ENCODE data around the gene ZNF319. TPM values are rescaled to one million over a fixed set of nuclear protein-coding genes. Genes with fewer than 3 reads are reported as not detected.
A peak's percentile ranks its signal among the peaks of the same experiment; 100 is the strongest.

ZNF319 gene
- total RNA-seq, 4 donors from 2014 or later: 4.2 to 16.6 (median 11.6) TPM

DNA sequence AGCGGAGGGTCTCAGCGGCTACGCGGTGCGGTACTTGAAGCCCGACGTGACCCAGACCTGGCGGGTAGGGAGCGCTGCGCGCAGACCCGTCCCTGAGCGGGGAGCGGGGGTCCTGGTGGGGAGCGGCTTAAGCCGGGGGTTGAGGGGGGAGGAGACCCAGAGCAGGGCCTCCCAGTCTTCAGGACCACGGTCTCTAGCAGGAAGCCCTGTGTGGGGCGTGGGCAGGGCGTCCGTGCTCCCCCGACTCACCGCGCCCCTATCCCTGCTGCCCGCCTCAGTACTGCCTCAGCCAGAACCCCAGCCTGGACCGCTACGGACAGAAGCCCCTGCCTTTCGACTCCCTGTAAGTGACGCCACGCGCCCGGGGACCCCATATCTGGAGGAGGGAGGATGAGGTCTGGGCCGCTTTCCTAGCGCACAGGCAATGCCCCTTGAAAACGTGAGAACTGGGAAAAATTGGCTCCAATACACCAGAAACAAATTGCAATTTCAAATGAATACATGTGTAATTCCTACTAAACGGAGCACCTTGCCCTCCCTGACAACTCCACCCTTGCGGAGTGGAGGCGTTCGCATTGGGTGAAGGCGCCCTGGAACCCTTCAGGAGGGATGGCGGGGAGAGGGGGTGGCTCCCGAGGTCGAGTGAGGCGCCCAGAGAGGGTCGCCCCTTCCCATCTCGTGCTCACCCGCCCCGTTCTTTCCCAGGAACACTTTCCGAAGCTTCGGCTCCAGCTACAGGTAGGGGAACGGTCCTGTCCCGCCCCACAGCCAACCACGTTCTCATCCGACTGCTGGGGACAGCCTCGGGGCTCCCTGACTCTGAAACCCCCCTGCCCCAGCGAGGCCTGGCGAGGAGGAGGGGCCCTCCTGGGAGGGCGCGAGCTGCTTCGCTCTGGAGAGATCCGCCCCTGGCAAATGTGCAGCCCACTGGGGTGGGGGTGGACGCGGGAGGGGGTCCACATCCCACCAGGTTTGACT, 15.0 kb downstream of the ZNF319 start:
- peak in 1 of 2 donors; percentile 74 for DNase-seq (ENCODE audit: low spot score in 2 of 2)
- TF ChIP-seq, protein P1, sequence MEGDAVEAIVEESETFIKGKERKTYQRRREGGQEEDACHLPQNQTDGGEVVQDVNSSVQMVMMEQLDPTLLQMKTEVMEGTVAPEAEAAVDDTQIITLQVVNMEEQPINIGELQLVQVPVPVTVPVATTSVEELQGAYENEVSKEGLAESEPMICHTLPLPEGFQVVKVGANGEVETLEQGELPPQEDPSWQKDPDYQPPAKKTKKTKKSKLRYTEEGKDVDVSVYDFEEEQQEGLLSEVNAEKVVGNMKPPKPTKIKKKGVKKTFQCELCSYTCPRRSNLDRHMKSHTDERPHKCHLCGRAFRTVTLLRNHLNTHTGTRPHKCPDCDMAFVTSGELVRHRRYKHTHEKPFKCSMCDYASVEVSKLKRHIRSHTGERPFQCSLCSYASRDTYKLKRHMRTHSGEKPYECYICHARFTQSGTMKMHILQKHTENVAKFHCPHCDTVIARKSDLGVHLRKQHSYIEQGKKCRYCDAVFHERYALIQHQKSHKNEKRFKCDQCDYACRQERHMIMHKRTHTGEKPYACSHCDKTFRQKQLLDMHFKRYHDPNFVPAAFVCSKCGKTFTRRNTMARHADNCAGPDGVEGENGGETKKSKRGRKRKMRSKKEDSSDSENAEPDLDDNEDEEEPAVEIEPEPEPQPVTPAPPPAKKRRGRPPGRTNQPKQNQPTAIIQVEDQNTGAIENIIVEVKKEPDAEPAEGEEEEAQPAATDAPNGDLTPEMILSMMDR (IDR thresholded peaks at IDR 0.05): no peak
- TF ChIP-seq EP300 (IDR thresholded peaks at IDR 0.05) (no peak), POLR2AphosphoS5 (IDR thresholded peaks at IDR 0.05) (no peak), POLR2A (IDR thresholded peaks at IDR 0.05) (no peak)
- no peaks in the 10 kb centered on the region for H3K9me3 ChIP-seq
- H3K27ac ChIP-seq: no peak overlapping the region
- peak overlapping the region; percentile 53 for H3K4me3 ChIP-seq
- peaks cover 18% of the 10 kb centered on the region for H3K4me1 ChIP-seq
- no peaks in the 10 kb centered on the region for H3K36me3 ChIP-seq
- no peaks in the 10 kb centered on the region for H3K27me3 ChIP-seq
- 19% methylated on average over 38 of the region's 62 CpGs for WGBS

DNA sequence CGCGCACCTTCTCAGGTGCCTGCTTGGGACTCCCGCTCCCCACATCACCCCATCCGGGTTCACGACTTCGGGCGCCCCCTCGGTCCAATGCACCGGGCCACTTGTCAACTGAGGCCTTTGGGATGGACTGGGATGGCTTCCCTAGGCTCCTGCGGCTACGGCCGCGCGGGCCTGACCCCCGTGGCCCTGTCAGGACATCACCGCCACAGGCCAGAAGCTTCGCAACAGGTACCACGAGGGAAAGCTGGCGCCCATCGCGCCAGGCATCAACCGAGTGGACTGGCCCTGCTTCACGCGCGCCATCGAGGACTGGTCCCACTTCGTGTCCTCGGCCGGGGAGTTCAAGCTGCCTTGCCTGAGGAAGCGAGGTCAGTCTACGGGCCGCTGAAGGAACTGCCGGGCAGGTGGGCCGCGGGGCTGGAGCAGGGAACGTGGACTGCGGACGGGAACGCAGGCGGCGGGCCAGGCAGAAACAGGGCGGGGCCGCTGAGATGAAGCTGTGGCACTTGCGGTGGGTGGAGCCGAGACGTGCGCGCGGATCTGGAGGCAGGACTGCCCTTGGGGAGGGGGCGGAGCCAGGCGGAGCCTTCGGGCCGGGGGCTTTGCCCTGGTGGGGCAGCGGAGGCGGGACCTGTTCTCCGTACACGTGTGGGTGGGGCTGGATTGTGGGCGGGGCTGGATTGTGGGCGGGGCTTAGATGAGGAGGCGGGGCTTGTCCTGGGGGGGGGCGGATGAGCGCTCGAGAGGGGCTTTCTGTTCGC, 15.8 kb downstream of the ZNF319 start:
- no peaks in the 10 kb centered on the region for H3K36me3 ChIP-seq
- no peaks in the 10 kb centered on the region for H3K9me3 ChIP-seq
- TF ChIP-seq POLR2AphosphoS5 (IDR thresholded peaks at IDR 0.05): no peak
- TF ChIP-seq, protein P1 (IDR thresholded peaks at IDR 0.05): no peak
- no peak for TF ChIP-seq POLR2A (IDR thresholded peaks at IDR 0.05)
- no peak for TF ChIP-seq EP300 (IDR thresholded peaks at IDR 0.05)
- peak; percentile 89 to 90 for DNase-seq (ENCODE audit: low spot score in 2 of 2)
- peak overlapping the region; percentile 53 for H3K4me3 ChIP-seq
- H3K4me1 ChIP-seq: peaks cover 17% of the 10 kb centered on the region
- H3K27me3 ChIP-seq: no peaks in the 10 kb centered on the region
- H3K27ac ChIP-seq: no peak overlapping the region
- WGBS: 20% methylated on average over 23 of the region's 64 CpGs

DNA sequence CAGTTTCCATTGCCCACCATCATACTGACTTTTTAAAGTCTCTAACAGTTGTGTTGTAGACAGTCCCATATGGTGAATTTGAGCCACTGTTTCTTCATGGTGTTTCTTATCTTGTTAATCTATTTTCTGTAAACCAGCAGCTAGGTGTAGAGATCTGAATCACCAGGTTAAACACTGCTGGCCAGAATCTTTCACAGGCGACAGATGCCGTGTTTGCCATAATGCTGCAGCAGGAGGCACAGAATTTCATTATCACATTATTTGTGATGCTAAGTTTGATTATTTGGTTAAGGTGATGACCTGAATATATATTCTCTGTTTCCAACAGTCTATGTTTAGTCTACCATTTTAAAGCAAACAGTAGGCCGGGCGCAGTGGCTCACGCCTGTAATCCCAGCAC, 18.1 kb downstream of the ZNF319 start:
- no peak for TF ChIP-seq POLR2A (IDR thresholded peaks at IDR 0.05)
- TF ChIP-seq EP300 (IDR thresholded peaks at IDR 0.05): no peak
- TF ChIP-seq, protein P1 (IDR thresholded peaks at IDR 0.05): no peak
- TF ChIP-seq POLR2AphosphoS5 (IDR thresholded peaks at IDR 0.05): no peak
- peaks cover 15% of the 10 kb centered on the region for H3K4me1 ChIP-seq
- no peak overlapping the region for H3K4me3 ChIP-seq
- no peaks in the 10 kb centered on the region for H3K36me3 ChIP-seq
- H3K27ac ChIP-seq: no peak overlapping the region
- H3K9me3 ChIP-seq: no peaks in the 10 kb centered on the region
- WGBS: 80% methylated on average over 5 of the region's 5 CpGs
- DNase-seq (ENCODE audit: low spot score in 2 of 2): no peak
- no peaks in the 10 kb centered on the region for H3K27me3 ChIP-seq

DNA sequence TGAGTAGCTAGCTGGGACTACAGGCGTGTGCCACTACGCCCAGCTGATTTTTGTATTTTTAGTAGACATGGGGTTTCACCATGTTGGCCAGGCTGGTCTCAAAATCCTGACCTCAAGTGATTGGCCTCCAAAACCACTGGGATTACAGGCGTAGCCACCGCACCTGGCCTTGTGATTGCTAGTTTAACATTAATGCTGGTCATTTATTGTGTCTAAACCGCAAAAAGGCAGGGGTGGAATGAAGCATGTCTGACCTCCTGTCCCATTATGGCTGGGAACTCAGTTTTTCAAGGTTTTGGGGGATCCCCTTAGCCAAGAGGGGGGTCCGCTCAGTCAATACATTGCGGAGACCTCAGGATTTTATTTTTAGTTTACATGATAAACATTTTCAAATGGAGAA, 18.8 kb downstream of the ZNF319 start:
- H3K9me3 ChIP-seq: no peaks in the 10 kb centered on the region
- 93% methylated on average over 7 of the region's 7 CpGs for WGBS
- H3K27ac ChIP-seq: no peak overlapping the region
- H3K4me1 ChIP-seq: peaks cover 16% of the 10 kb centered on the region
- no peaks in the 10 kb centered on the region for H3K36me3 ChIP-seq
- TF ChIP-seq, protein P1 (IDR thresholded peaks at IDR 0.05): no peak
- no peak for TF ChIP-seq EP300 (IDR thresholded peaks at IDR 0.05)
- no peak for TF ChIP-seq POLR2A (IDR thresholded peaks at IDR 0.05)
- no peak for TF ChIP-seq POLR2AphosphoS5 (IDR thresholded peaks at IDR 0.05)
- DNase-seq (ENCODE audit: low spot score in 2 of 2): no peak
- no peaks in the 10 kb centered on the region for H3K27me3 ChIP-seq
- H3K4me3 ChIP-seq: no peak overlapping the region

Measured in suprapubic skin (tissue), 4 donors.